ENCODE measurements around the gene PEA15.

The PEA15 gene

GRCh38 chr1:160210561-160210960 is 5.4 kb downstream of the PEA15 start:
- TF ChIP-seq, protein P1, sequence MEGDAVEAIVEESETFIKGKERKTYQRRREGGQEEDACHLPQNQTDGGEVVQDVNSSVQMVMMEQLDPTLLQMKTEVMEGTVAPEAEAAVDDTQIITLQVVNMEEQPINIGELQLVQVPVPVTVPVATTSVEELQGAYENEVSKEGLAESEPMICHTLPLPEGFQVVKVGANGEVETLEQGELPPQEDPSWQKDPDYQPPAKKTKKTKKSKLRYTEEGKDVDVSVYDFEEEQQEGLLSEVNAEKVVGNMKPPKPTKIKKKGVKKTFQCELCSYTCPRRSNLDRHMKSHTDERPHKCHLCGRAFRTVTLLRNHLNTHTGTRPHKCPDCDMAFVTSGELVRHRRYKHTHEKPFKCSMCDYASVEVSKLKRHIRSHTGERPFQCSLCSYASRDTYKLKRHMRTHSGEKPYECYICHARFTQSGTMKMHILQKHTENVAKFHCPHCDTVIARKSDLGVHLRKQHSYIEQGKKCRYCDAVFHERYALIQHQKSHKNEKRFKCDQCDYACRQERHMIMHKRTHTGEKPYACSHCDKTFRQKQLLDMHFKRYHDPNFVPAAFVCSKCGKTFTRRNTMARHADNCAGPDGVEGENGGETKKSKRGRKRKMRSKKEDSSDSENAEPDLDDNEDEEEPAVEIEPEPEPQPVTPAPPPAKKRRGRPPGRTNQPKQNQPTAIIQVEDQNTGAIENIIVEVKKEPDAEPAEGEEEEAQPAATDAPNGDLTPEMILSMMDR (IDR thresholded peaks at IDR 0.05; ENCODE audit: low read depth, low read length, missing control alignments), result no peak
- DNase-seq (ENCODE audit: low read depth), result no peak
- H3K4me3 ChIP-seq (ENCODE audit: low read depth, low read length), result no peak overlapping the region

- DNase-seq (ENCODE audit: low read depth), result no peak
- no peak overlapping the region for H3K4me3 ChIP-seq (ENCODE audit: low read depth, low read length)
- TF ChIP-seq, protein P1 (IDR thresholded peaks at IDR 0.05; ENCODE audit: low read depth, low read length, missing control alignments), result no peak
Observed at GRCh38 chr1:160211046-160211790, 6.0 kb downstream of the PEA15 start.

DNA sequence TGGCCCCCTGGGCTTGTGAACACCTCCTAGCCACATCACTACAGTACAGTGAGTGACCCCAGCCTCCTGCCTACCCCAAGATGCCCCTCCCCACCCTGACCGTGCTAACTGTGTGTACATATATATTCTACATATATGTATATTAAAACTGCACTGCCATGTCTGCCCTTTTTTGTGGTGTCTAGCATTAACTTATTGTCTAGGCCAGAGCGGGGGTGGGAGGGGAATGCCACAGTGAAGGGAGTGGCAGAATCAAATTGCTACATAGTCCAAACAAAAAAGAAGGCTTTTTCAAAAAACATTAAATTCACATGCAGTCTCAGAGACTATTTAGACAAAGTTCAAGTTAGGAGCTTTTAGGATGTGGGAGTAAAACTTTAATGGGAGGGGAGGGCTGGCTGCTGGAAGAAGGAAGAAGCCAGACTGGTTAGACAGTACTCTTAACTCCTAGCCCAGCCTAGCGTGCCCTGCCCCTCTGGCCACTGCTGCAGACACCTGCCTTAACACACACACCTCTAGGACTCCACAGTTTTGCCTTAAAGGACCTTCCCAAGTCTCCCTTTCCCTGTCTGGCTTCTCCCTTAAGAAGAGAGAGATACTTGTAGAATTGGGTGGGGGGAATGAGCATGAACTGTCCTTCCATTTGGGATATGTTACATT is 9.4 kb downstream of the PEA15 start:
- DNase-seq (ENCODE audit: low read depth), result no peak
- TF ChIP-seq, protein P1 (IDR thresholded peaks at IDR 0.05; ENCODE audit: low read depth, low read length, missing control alignments), result no peak
- H3K4me3 ChIP-seq (ENCODE audit: low read depth, low read length), result no peak overlapping the region

- TF ChIP-seq, protein P1 (IDR thresholded peaks at IDR 0.05; ENCODE audit: low read depth, low read length, missing control alignments), result no peak
- no peak overlapping the region for H3K4me3 ChIP-seq (ENCODE audit: low read depth, low read length)
- no peak for DNase-seq (ENCODE audit: low read depth)
Observed at GRCh38 chr1:160216301-160216700, 11.1 kb downstream of the PEA15 start.

GRCh38 chr1:160217481-160218051 is 12.4 kb downstream of the PEA15 start:
- no peak overlapping the region for H3K4me3 ChIP-seq (ENCODE audit: low read depth, low read length)
- TF ChIP-seq, protein P1 (IDR thresholded peaks at IDR 0.05; ENCODE audit: low read depth, low read length, missing control alignments), result no peak

DNA sequence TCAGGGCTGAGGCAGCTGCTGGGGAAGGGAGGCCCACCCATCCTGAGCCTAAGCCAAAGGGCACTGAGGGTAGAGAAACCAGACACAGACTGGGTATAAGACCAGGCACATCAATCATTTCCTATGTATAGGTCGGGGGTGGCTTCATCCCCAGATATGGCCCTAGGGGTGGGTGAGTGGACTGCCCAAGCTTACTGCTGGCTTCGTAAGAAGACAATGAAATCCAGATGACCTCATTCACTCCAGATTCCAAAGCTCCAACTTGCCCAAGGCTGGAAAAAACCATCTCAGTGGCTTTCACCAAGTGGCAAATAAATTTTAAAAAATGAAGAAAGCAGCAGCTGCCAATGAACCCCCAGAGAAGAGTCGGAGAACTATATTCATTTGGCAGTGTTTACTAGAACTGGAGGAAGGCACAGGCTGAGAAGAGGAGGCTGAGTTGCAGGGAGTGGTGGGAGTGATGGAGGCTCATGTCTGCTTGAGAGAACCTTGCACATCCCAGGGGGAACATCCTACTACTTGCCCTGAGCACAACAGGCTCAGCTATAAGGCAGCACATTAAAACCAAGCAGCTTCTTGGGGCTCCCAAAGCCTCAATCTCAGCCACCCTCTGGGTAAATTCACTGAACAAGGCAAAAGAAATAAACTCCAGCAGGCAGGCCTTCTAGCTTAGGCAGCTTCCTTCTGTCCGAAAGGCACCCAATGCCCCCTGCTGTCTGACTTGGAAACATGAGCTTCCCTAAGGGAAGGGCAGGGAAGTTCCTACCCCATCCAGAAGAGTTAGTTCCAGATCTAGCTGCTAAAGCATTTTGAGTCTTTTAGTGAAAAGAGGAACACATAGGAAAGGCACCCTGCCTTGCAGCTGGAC is 14.1 kb downstream of the PEA15 start:
- DNase-seq (ENCODE audit: low read depth), result no peak
- TF ChIP-seq, protein P1 (IDR thresholded peaks at IDR 0.05; ENCODE audit: low read depth, low read length, missing control alignments), result peak; percentile 26

More at GRCh38 chr1:160217481-160218051, 12.4 kb downstream of the PEA15 start:
- no peak for DNase-seq (ENCODE audit: low read depth)

More for the DNA sequence above, 14.1 kb downstream of the PEA15 start:
- H3K4me3 ChIP-seq (ENCODE audit: low read depth, low read length), result no peak overlapping the region

Measured in GM12864 (cell line).